ENCODE measurements around the gene LCN6. TPM values are rescaled to one million over a fixed set of nuclear protein-coding genes. Genes with fewer than 3 reads are reported as not detected.

LCN6 gene
- total RNA-seq, 4 donors from 2014 or later: 16.2 to 31.4 (median 22.7) TPM

GRCh38 chr9:136703276-136703860 is 45.0 kb downstream of the LCN6 start:
- no peak overlapping the region for H3K27ac ChIP-seq
- peaks cover 41% of the 10 kb centered on the region for H3K27me3 ChIP-seq
- H3K4me1 ChIP-seq: no peaks in the 10 kb centered on the region
- WGBS, 2 donors (ENCODE audit: low coverage in 1 of 2): 92% methylated on average over 2 of the region's 12 CpGs; no CpG with 5 or more reads in 1 of the 2 donors
- no peak overlapping the region for H3K4me3 ChIP-seq
- H3K36me3 ChIP-seq: no peaks in the 10 kb centered on the region
- ATAC-seq: no peak
- TF ChIP-seq EP300 (IDR thresholded peaks at IDR 0.05) (no peak), CTCF (IDR thresholded peaks at IDR 0.05) (no peak), POLR2AphosphoS5 (IDR thresholded peaks at IDR 0.05) (no peak), POLR2A (IDR thresholded peaks at IDR 0.05) (no peak)
- no peaks in the 10 kb centered on the region for H3K9me3 ChIP-seq

- no peak for TF ChIP-seq POLR2AphosphoS5 (IDR thresholded peaks at IDR 0.05)
- TF ChIP-seq CTCF (IDR thresholded peaks at IDR 0.05): no peak
- TF ChIP-seq EP300 (IDR thresholded peaks at IDR 0.05): no peak
- TF ChIP-seq POLR2A (IDR thresholded peaks at IDR 0.05): no peak
- peaks cover 41% of the 10 kb centered on the region for H3K27me3 ChIP-seq
- H3K9me3 ChIP-seq: no peaks in the 10 kb centered on the region
- ATAC-seq: no peak
- no peaks in the 10 kb centered on the region for H3K4me1 ChIP-seq
- no CpG with 5 or more reads among the region's 10 CpGs for WGBS, 2 donors (ENCODE audit: low coverage in 1 of 2)
- no peaks in the 10 kb centered on the region for H3K36me3 ChIP-seq
- H3K27ac ChIP-seq: no peak overlapping the region
- H3K4me3 ChIP-seq: no peak overlapping the region
These were observed 46.7 kb downstream of the LCN6 start for GRCh38 chr9:136701668-136702053.

- Histone ChIP-seq H3K36me3 (no peaks in the 10 kb centered on the region), H3K4me3 (no peak overlapping the region), H3K27ac (no peak overlapping the region), H3K27me3 (peaks cover 46% of the 10 kb centered on the region), H3K4me1 (no peaks in the 10 kb centered on the region), H3K9me3 (no peaks in the 10 kb centered on the region)
- no peak for ATAC-seq
- no peak for TF ChIP-seq POLR2A (IDR thresholded peaks at IDR 0.05)
- no peak for TF ChIP-seq CTCF (IDR thresholded peaks at IDR 0.05)
- TF ChIP-seq POLR2AphosphoS5 (IDR thresholded peaks at IDR 0.05): no peak
- no peak for TF ChIP-seq EP300 (IDR thresholded peaks at IDR 0.05)
- WGBS, 2 donors (ENCODE audit: low coverage in 1 of 2): 32 to 80% methylated on average over 1 to 8 of the region's 38 CpGs
These were observed 47.2 kb downstream of the LCN6 start for GRCh38 chr9:136700959-136701667.

GRCh38 chr9:136700304-136700703 is 48.0 kb downstream of the LCN6 start:
- no peaks in the 10 kb centered on the region for H3K9me3 ChIP-seq
- H3K4me1 ChIP-seq: no peaks in the 10 kb centered on the region
- peaks cover 47% of the 10 kb centered on the region for H3K27me3 ChIP-seq
- 27 to 48% methylated on average over 7 to 8 of the region's 13 CpGs for WGBS, 2 donors (ENCODE audit: low coverage in 1 of 2)
- no peak for TF ChIP-seq POLR2A (IDR thresholded peaks at IDR 0.05)
- no peak for TF ChIP-seq CTCF (IDR thresholded peaks at IDR 0.05)
- TF ChIP-seq EP300 (IDR thresholded peaks at IDR 0.05): no peak
- TF ChIP-seq POLR2AphosphoS5 (IDR thresholded peaks at IDR 0.05): peak; percentile 41
- no peaks in the 10 kb centered on the region for H3K36me3 ChIP-seq
- no peak overlapping the region for H3K4me3 ChIP-seq
- H3K27ac ChIP-seq: no peak overlapping the region
- ATAC-seq: no peak
